Sigmoid colon (tissue), 4 donors: ENCODE results near the gene GREB1L.

ENCODE experiments used
- EP300 ChIP-seq, 4 donors: sonication (generic); formaldehyde crosslinking; IDR thresholded peaks; one replicate each; pipeline ENCODE4 v1.6.1; 2017; ENCODE audit warnings: antibody characterized with exemption in 4 of 4
- POLR2A ChIP-seq, 2 donors: fragments of 450-650 bp; IDR thresholded peaks; one replicate each; pipeline ENCODE4 v1.6.1; 2016; ENCODE audit warnings: antibody characterized with exemption in 2 of 2, mild to moderate bottlenecking in 2 of 2, moderate library complexity in 2 of 2
- POLR2AphosphoS5 ChIP-seq, 4 donors: sonication (generic); formaldehyde crosslinking; IDR thresholded peaks; one replicate each; pipeline ENCODE4 v1.6.1; 2017; ENCODE audit warnings: antibody characterized with exemption in 4 of 4
- TF ChIP-seq, protein P1 (sequence below), 4 experiments: fragments of 450-650 bp in 3 of 4; fragments of 200-600 bp in 1 of 4; IDR thresholded peaks; one replicate each; pipeline ENCODE4 v1.5.1; 2016 to 2019; ENCODE audit warnings: antibody characterized with exemption in 4 of 4, mild to moderate bottlenecking in 3 of 4, moderate library complexity in 2 of 4

GRCh38 chr18:21203542-21204241, 38.3 kb upstream of the GREB1L start:
- TF ChIP-seq EP300 (IDR thresholded peaks at IDR 0.05) (no peak), POLR2AphosphoS5 (IDR thresholded peaks at IDR 0.05) (no peak), POLR2A (IDR thresholded peaks at IDR 0.05) (no peak)
- TF ChIP-seq, protein P1, sequence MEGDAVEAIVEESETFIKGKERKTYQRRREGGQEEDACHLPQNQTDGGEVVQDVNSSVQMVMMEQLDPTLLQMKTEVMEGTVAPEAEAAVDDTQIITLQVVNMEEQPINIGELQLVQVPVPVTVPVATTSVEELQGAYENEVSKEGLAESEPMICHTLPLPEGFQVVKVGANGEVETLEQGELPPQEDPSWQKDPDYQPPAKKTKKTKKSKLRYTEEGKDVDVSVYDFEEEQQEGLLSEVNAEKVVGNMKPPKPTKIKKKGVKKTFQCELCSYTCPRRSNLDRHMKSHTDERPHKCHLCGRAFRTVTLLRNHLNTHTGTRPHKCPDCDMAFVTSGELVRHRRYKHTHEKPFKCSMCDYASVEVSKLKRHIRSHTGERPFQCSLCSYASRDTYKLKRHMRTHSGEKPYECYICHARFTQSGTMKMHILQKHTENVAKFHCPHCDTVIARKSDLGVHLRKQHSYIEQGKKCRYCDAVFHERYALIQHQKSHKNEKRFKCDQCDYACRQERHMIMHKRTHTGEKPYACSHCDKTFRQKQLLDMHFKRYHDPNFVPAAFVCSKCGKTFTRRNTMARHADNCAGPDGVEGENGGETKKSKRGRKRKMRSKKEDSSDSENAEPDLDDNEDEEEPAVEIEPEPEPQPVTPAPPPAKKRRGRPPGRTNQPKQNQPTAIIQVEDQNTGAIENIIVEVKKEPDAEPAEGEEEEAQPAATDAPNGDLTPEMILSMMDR (IDR thresholded peaks at IDR 0.05) = no peak
